ENCODE measurements around the gene TMEM95. TPM values are rescaled to one million over a fixed set of nuclear protein-coding genes. Genes with fewer than 3 reads are reported as not detected.
"Not testable (repeated sequence)": the region's sequence is repeated elsewhere in the genome, so short reads cannot be mapped to it uniquely, and the experiment has no call there.

The TMEM95 gene
- total RNA-seq, 2 donors from 2014 or later, result 0.21 TPM; not detected in 1

GRCh38 chr17:7354262-7354843, 603 bp upstream of the TMEM95 start:
- H3K9me3 Mint-ChIP-seq, result no peaks in the 10 kb centered on the region
- peak; percentile 3 to 22 for ATAC-seq
- DNase-seq (ENCODE audit: low spot score in 2 of 2), result no peak
- peak overlapping the region; percentile 3 to 14 for H3K27ac Mint-ChIP-seq
- H3K36me3 Mint-ChIP-seq, result peaks cover 4 to 24% of the 10 kb centered on the region in 2 donors

- no peak overlapping the region for H3K27ac Mint-ChIP-seq
- no peaks in the 10 kb centered on the region for H3K9me3 Mint-ChIP-seq
- ATAC-seq, result no peak
- DNase-seq (ENCODE audit: low spot score in 2 of 2), result no peak
- peaks cover 4 to 19% of the 10 kb centered on the region in 2 donors for H3K36me3 Mint-ChIP-seq
Observed at GRCh38 chr17:7355573-7355972, 617 bp downstream of the TMEM95 start.

- peaks cover 4 to 13% of the 10 kb centered on the region in 2 donors for H3K36me3 Mint-ChIP-seq
- no peaks in the 10 kb centered on the region for H3K9me3 Mint-ChIP-seq
- ATAC-seq (peak; percentile 50 to 69), DNase-seq (ENCODE audit: low spot score in 2 of 2) (peak; percentile 86 to 93)
- H3K27ac Mint-ChIP-seq, result no peak overlapping the region
Observed at GRCh38 chr17:7356072-7356549, 1.2 kb downstream of the TMEM95 start.

- ATAC-seq, result no peak
Observed at GRCh38 chr17:7356756-7357155, 1.8 kb downstream of the TMEM95 start.

GRCh38 chr17:7357381-7357780, 2.4 kb downstream of the TMEM95 start:
- ATAC-seq, result no peak
- H3K9me3 Mint-ChIP-seq, result no peaks in the 10 kb centered on the region
- no peak overlapping the region for H3K27ac Mint-ChIP-seq
- peaks cover 4 to 7% of the 10 kb centered on the region in 2 donors for H3K36me3 Mint-ChIP-seq
- DNase-seq (ENCODE audit: low spot score in 2 of 2), result no peak

More at GRCh38 chr17:7356756-7357155, 1.8 kb downstream of the TMEM95 start:
- Mint-ChIP-seq H3K27ac (no peak overlapping the region), H3K9me3 (no peaks in the 10 kb centered on the region), H3K36me3 (peaks cover 4 to 8% of the 10 kb centered on the region in 2 donors)
- DNase-seq (ENCODE audit: low spot score in 2 of 2), result no peak

- Mint-ChIP-seq H3K27ac (no peak overlapping the region), H3K36me3 (no peaks in the 10 kb centered on the region), H3K9me3 (no peaks in the 10 kb centered on the region)
- ATAC-seq (no peak), DNase-seq (ENCODE audit: low spot score in 2 of 2) (no peak)
Observed at GRCh38 chr17:7361906-7362305, 7.0 kb downstream of the TMEM95 start.

- no peak for DNase-seq (ENCODE audit: low spot score in 2 of 2)
- Mint-ChIP-seq H3K9me3 (no peaks in the 10 kb centered on the region), H3K27ac (no peak overlapping the region), H3K36me3 (no peaks in the 10 kb centered on the region)
- ATAC-seq, result no peak
Observed at GRCh38 chr17:7363311-7363710, 8.4 kb downstream of the TMEM95 start.

- not testable (repeated sequence) for H3K27ac Mint-ChIP-seq; H3K36me3 Mint-ChIP-seq; H3K9me3 Mint-ChIP-seq; DNase-seq (ENCODE audit: low spot score in 2 of 2); ATAC-seq
Observed at GRCh38 chr17:7365963-7366362, 11.0 kb downstream of the TMEM95 start.

- no peak overlapping the region for H3K27ac Mint-ChIP-seq
- DNase-seq (ENCODE audit: low spot score in 2 of 2) (no peak), ATAC-seq (no peak)
- no peaks in the 10 kb centered on the region for H3K36me3 Mint-ChIP-seq
- no peaks in the 10 kb centered on the region for H3K9me3 Mint-ChIP-seq
Observed at GRCh38 chr17:7367083-7367482, 12.1 kb downstream of the TMEM95 start.

GRCh38 chr17:7367918-7368598, 13.1 kb downstream of the TMEM95 start:
- ATAC-seq (no peak), DNase-seq (ENCODE audit: low spot score in 2 of 2) (no peak)
- Mint-ChIP-seq H3K27ac (no peak overlapping the region), H3K9me3 (no peaks in the 10 kb centered on the region), H3K36me3 (no peaks in the 10 kb centered on the region)

- not testable (repeated sequence) for H3K36me3 Mint-ChIP-seq; H3K9me3 Mint-ChIP-seq; ATAC-seq; DNase-seq (ENCODE audit: low spot score in 2 of 2); H3K27ac Mint-ChIP-seq
Observed at GRCh38 chr17:7368599-7368994, 13.6 kb downstream of the TMEM95 start.

GRCh38 chr17:7369825-7370224, 14.9 kb downstream of the TMEM95 start:
- Mint-ChIP-seq H3K36me3 (no peaks in the 10 kb centered on the region), H3K9me3 (no peaks in the 10 kb centered on the region), H3K27ac (no peak overlapping the region)
- no peak for ATAC-seq
- DNase-seq (ENCODE audit: low spot score in 2 of 2), result no peak

GRCh38 chr17:7370853-7371252, 15.9 kb downstream of the TMEM95 start:
- Mint-ChIP-seq H3K9me3 (no peaks in the 10 kb centered on the region), H3K27ac (no peak overlapping the region), H3K36me3 (no peaks in the 10 kb centered on the region)
- DNase-seq (ENCODE audit: low spot score in 2 of 2) (no peak), ATAC-seq (no peak)

GRCh38 chr17:7374353-7374752, 19.4 kb downstream of the TMEM95 start:
- ATAC-seq (no peak), DNase-seq (ENCODE audit: low spot score in 2 of 2) (no peak)
- Mint-ChIP-seq H3K36me3 (peaks cover 0 to 5% of the 10 kb centered on the region in 2 donors), H3K9me3 (peaks cover 0 to 5% of the 10 kb centered on the region in 2 donors), H3K27ac (no peak overlapping the region)

- Mint-ChIP-seq H3K27ac (no peak overlapping the region), H3K9me3 (peaks cover 0 to 6% of the 10 kb centered on the region in 2 donors), H3K36me3 (peaks cover 0 to 6% of the 10 kb centered on the region in 2 donors)
- no peak for DNase-seq (ENCODE audit: low spot score in 2 of 2)
- ATAC-seq, result no peak
Observed at GRCh38 chr17:7379134-7379533, 24.2 kb downstream of the TMEM95 start.

GRCh38 chr17:7380321-7380720, 25.4 kb downstream of the TMEM95 start:
- ATAC-seq (no peak), DNase-seq (ENCODE audit: low spot score in 2 of 2) (no peak)
- H3K36me3 Mint-ChIP-seq, result peaks cover 0 to 6% of the 10 kb centered on the region in 2 donors
- H3K27ac Mint-ChIP-seq, result no peak overlapping the region
- peaks cover 0 to 6% of the 10 kb centered on the region in 2 donors for H3K9me3 Mint-ChIP-seq

GRCh38 chr17:7380855-7381683, 26.1 kb downstream of the TMEM95 start, which contains the start of gene TNK1:
Gene TNK1 (plus strand): TSS chr17:7381089. CDS start chr17:7382927, 1,838 bp downstream.
- no peak for DNase-seq (ENCODE audit: low spot score in 2 of 2)
- H3K27ac Mint-ChIP-seq, result no peak within 1 kb of the TSS
- H3K9me3 Mint-ChIP-seq, result peaks cover 0 to 6% of the 10 kb centered on the region in 2 donors
- ATAC-seq, result no peak
- H3K36me3 Mint-ChIP-seq, result peaks cover 0 to 6% of the 10 kb centered on the region in 2 donors

Measured in activated naive CD4-positive, alpha-beta T cell treated with anti-CD3 and anti-CD28 coated beads, Interleukin-2, amount 50 U/mL, for 72 hours (primary cell).